GM19438 (cell line): Measurements from ENCODE around the gene THOC1.

Source experiments
- ATAC-seq: cut with Tn5 transposase; IDR thresholded peaks from one replicate; pipeline ENCODE4 v1.9.1; 2021; ENCODE audit warnings: low read depth; ENCODE audit not compliant: unreplicated experiment

Gene THOC1

DNA sequence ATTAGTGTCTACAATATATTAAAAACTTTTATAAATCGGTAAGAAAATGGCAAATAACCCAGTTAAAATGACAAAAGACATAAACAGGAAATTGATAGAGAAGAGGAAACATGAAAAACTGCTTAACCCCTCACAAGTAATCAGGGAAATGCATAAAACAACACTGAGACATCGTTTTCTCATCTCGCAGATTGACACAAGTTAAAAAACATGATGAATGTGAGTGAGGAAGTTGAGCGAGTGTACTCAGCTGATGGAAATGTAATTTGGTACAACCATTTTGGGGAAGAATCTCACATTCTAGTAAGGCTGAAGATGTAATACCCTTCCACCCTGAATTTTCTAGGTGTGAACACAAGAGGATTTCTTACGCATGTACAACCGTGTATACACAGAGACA is 18.0 kb upstream of the THOC1 start:
- ATAC-seq: no peak

DNA sequence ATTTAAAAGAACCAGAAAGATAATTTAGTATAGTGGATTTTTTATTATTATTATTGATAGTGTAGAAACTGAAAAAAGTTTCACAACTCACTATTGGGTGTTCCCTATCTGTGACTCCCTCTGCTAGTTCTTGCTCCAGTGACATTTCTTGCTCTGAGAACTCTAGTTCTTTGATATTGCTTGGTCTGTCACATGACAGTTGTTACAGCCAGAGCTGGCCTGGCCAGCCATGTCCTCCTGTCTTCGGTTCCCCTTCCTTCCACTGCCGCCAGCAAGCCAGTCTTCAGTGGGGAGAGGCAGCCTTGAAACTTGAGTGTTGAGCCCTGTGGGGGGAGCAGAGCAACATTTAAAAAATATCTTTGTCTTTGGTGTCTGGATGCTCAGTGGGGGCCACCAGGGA is 7.6 kb upstream of the THOC1 start:
- no peak for ATAC-seq

GRCh38 chr18:274313-274712 is 6.5 kb upstream of the THOC1 start:
- no peak for ATAC-seq

DNA sequence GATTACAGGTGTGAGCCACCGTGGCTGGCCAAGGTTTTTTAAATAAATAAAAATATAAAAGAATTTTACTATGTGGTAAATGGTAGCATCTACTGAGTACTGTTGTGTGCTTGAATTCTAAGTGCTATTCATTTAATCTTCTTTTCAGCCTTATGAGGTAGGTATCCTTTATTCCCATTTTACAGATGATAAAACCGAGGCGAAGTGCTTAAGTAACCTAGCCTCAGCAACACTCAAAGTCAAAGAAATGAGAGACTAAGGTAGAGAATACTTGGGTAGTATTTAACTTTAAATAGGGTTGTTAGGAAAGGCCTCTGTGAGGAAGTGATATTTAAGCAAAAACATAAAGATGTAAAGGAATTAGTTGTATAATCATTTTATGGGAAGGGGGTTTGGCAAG is 5.7 kb upstream of the THOC1 start:
- no peak for ATAC-seq

GRCh38 chr18:272650-273049 is 4.8 kb upstream of the THOC1 start:
- ATAC-seq: no peak

GRCh38 chr18:269480-270095 is 1.7 kb upstream of the THOC1 start:
- no peak for ATAC-seq

- peak; percentile 18 for ATAC-seq
These were observed 513 bp downstream of the THOC1 start for GRCh38 chr18:267380-267687.

GRCh38 chr18:261398-262073 is 6.3 kb downstream of the THOC1 start:
- no peak for ATAC-seq

- no peak for ATAC-seq
These were observed 7.3 kb downstream of the THOC1 start for GRCh38 chr18:260547-260946.

DNA sequence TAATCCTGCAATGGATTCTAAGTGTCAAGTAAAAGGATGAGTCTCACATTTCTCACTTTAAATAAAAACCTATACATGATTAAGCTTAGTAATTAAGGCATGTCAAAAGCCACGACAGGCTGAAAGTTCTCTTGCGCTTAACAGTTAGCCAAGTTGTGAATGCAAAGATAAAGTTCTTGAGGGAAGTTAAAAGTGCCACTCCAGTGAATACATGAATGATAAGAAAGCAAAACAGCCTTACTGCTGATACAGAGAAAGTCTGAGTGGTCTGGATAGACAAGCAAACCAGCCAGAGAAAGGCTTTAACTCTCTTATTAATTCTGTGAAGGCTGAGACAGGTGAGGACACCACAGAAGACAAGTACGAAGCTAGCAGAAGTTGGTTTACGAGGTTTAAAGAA is 12.7 kb downstream of the THOC1 start:
- no peak for ATAC-seq

DNA sequence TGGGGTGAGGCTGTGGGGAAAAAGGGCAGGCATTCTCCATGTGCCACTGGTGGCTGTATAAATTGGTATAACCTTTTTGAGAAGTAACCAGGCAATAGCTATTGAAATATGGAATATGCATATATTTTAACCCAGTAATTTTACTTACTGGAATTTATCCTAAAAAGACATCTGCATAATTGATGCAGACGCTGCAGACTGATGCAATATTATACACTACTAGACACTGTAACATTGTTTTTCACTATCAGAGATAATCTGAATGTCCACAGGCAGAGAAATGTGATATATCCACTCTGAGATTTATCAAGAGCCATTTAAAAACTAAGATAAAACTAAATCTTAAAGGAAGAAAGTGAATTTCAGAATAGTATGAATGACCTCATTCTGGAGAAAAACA is 14.7 kb downstream of the THOC1 start:
- no peak for ATAC-seq

DNA sequence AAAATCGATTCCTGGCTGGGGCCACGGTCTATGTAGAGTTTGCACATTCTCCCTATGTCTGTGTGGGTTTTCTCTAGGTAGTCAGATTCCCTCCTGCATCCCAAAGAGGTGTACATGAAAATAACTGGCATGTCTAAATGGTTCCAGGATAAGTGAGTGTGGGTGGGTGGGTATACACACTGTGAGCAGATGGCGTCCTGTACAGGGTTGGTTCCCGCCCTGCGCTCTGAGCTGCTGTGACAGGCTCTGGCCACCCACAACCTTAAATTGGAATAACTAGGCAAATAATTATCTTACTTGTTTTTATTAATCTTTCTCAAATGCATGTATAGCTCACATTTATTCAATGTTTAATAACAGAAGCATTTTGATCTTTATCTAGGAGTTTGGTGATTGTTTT is 16.3 kb downstream of the THOC1 start:
- no peak for ATAC-seq

GRCh38 chr18:250685-251084 is 17.2 kb downstream of the THOC1 start:
- no peak for ATAC-seq

DNA sequence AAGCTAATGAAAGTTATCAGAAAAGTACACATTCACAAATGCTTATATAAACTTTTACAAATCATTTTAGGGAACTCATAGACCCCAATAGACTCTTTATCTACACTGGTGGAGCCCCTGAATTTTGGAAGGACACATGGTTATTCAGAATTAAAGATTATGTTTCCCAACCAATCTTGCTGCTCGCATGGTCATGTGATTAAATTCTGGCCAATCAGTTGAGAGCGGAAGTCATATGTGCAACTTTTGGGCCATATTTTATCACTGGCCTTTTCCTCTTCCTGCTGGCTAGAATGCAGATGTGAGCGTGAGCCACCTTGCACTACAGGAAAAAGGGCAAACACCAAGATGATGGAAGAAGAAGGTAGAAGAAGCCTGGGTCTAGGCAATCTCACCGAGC is 19.8 kb downstream of the THOC1 start:
- no peak for ATAC-seq

DNA sequence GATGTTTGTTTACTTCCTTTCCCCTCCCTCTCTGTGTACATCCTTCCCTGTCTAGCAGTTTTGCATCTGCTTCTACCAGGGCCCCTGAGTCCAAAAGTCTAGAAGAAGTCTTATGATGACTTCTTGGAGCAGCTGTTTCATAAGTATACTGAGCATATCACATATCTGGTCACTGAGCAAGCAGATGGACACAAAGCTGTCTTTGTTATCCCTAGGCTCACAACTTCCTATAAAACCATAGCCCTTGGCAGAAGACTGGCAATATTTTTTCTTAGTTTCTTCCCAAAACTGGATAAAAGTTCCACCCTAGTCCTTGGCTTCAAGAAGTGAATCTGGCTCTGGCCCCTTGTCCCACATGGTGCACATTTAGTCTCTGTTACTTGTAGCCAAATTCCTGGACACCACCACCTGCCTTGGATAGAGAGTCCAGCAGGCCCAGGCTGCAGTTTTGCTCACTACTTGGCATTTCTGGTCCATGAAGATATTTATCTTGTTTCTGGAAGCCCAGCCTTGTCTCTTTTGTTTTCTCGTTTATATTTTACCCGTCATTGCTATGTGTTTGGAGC is 22.5 kb downstream of the THOC1 start:
- ATAC-seq: no peak

GRCh38 chr18:240175-240574 is 27.7 kb downstream of the THOC1 start:
- ATAC-seq: no peak

DNA sequence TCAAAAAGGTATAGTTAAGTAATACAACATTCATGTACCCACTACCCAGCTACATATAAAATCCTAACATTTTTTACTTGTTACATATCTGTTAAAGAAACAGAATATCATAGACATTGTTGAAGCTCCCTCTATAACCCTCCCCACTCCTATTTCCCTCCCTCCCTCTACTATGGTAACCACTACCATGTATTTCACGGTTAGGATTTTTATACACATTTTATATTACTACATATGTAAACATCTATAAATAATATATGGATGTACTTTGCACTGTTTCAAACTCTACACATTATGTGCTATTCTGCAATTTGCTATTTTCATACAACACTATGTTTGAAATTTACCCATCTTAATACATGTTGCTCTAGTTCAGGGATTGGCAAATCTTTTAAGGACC is 36.3 kb downstream of the THOC1 start:
- ATAC-seq: no peak

DNA sequence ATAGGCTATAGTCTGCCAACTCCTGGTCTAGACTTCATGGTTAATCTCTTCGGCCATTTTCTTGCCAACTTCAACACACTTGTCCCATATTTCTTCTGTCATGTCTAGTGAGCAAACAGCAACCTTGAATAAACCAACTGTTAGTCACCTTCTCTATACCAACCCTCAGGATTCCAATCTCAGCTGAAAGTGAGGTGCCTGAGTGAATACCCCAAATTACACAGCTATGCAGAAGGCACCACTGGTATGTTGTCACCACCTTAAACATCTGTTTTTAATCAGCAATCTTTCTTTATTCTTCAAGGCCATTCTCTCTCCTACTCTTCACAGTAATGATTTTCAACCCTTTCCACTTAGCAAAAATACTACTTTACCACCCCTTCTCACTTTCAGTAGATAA is 39.3 kb downstream of the THOC1 start:
- ATAC-seq: no peak

DNA sequence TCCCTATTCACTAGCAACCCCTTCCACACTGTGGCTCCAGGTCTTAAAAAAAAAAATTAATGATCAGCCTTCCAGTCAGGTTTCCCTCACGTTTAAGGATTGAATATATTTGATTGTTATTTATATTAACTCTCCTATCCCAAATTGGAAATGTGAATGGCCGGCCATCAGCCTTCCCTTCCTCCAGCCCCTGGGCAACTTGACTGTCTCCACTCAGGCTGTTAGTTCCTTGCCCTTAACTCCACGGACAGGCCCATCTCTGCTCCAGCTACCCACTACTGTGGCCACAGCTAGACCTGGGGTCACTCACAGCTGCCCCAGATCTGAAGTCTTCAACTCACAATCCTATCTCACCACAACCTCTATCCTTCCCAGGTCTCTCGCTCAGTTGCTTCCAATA is 39.9 kb downstream of the THOC1 start:
- no peak for ATAC-seq

- no peak for ATAC-seq
These were observed 40.5 kb downstream of the THOC1 start for GRCh38 chr18:227374-227773.

- no peak for ATAC-seq
These were observed 42.1 kb downstream of the THOC1 start for GRCh38 chr18:225745-226144.

- ATAC-seq: no peak
These were observed 47.1 kb downstream of the THOC1 start for GRCh38 chr18:220708-221107.
